ENCODE measurements around the gene CDHR4.

The CDHR4 gene

GRCh38 chr3:49801160-49801559, 1.5 kb upstream of the CDHR4 start:
- no peak overlapping the region for H3K4me3 ChIP-seq (ENCODE audit: low read length)
- no peaks in the 10 kb centered on the region for H3K27me3 ChIP-seq (replicated peaks; ENCODE audit: control insufficient read depth, insufficient read depth, low read length)
- peaks cover 40% of the 10 kb centered on the region for H3K4me1 ChIP-seq (ENCODE audit: control insufficient read depth, insufficient read depth, low read length)
- no peak for DNase-seq (ENCODE audit: low read depth)
- H3K9me3 ChIP-seq (ENCODE audit: control insufficient read depth, low read length), result no peaks in the 10 kb centered on the region
- H3K9ac ChIP-seq (ENCODE audit: low read length), result no peak overlapping the region
- no peaks in the 10 kb centered on the region for H3K36me3 ChIP-seq (ENCODE audit: control insufficient read depth, insufficient read depth, low read length, severe bottlenecking)

- DNase-seq (ENCODE audit: low read depth), result no peak
- Histone ChIP-seq H3K4me1 (ENCODE audit: control insufficient read depth, insufficient read depth, low read length) (peaks cover 21% of the 10 kb centered on the region), H3K9ac (ENCODE audit: low read length) (peak overlapping the region; percentile 37), H3K36me3 (ENCODE audit: control insufficient read depth, insufficient read depth, low read length, severe bottlenecking) (no peaks in the 10 kb centered on the region), H3K9me3 (ENCODE audit: control insufficient read depth, low read length) (no peaks in the 10 kb centered on the region), H3K27me3 (replicated peaks; ENCODE audit: control insufficient read depth, insufficient read depth, low read length) (no peaks in the 10 kb centered on the region), H3K4me3 (ENCODE audit: low read length) (peak overlapping the region; percentile 50)
Observed at GRCh38 chr3:49799105-49799504, 568 bp downstream of the CDHR4 start.

DNA sequence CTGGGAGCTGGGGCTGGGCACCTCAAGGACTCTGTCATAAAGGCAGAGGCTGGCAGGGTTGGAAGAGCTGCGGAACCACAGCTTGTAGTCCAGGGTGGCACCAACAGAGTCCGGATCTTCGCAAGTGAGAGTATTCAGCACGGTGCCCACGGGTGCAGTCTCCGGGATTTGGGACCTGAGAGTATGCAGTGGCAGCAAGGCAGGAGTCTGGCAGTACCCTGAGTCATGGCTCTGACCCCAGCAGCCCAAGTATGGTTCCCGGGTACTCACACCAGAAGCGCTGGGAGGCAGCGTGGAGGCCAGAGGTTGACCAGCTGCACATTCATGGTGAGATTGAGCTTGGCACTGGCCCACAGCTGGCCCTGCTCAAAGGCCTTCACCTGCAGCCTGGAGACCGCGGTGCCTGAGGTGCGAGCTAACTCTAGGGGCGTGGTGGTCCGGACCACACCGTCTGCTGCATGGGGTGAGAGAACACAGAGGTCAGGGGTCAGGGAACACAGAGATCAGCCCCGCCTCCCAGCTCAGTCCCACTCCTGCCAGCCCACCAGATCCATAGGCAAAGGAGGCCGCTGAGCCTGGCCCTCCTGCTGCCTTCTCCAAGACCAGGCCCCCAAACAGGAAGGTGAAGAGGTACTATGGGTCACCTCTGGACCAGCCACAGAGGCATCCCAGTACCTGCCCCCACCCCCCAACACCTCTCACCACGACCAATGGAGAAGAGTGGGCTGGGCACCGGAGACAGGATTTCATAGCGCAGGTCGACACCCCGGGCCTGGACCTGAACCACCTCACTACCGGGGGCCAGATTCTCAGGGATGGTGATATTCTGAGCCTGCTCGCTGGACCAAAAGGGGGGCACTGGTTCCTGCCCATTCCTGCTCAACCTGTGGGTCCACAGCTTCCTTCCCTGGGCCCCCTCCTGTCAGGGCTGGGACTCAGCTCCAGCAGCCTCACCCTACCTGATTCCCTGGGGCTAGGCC, 4.5 kb downstream of the CDHR4 start:
- peaks cover 13% of the 10 kb centered on the region for H3K4me1 ChIP-seq (ENCODE audit: control insufficient read depth, insufficient read depth, low read length)
- H3K27me3 ChIP-seq (replicated peaks; ENCODE audit: control insufficient read depth, insufficient read depth, low read length), result no peaks in the 10 kb centered on the region
- H3K9ac ChIP-seq (ENCODE audit: low read length), result no peak overlapping the region
- no peak for DNase-seq (ENCODE audit: low read depth)
- H3K4me3 ChIP-seq (ENCODE audit: low read length), result no peak overlapping the region
- H3K9me3 ChIP-seq (ENCODE audit: control insufficient read depth, low read length), result no peaks in the 10 kb centered on the region
- H3K36me3 ChIP-seq (ENCODE audit: control insufficient read depth, insufficient read depth, low read length, severe bottlenecking), result no peaks in the 10 kb centered on the region

DNA sequence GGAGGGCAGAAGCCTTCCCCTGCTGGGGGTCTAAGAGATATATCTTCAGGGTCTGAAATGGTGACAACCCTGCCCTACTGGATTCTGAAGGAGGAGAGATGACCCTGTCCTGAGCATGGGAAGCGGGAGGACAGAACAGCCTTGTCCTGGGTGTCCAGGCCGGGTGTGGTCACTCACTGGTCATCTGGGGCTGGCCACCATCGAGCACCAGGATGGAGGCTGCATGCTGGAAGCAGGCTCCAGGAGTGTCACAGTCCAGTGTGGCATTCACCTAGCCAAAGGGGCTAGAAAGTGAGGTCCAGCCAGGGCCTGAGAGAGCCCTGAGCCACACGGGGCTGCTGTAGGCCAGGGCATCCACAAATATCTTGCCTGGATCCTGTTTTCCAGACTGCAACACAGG, 5.2 kb downstream of the CDHR4 start:
- Histone ChIP-seq H3K27me3 (replicated peaks; ENCODE audit: control insufficient read depth, insufficient read depth, low read length) (no peaks in the 10 kb centered on the region), H3K36me3 (ENCODE audit: control insufficient read depth, insufficient read depth, low read length, severe bottlenecking) (no peaks in the 10 kb centered on the region), H3K9ac (ENCODE audit: low read length) (no peak overlapping the region), H3K4me1 (ENCODE audit: control insufficient read depth, insufficient read depth, low read length) (peaks cover 5% of the 10 kb centered on the region), H3K4me3 (ENCODE audit: low read length) (no peak overlapping the region), H3K9me3 (ENCODE audit: control insufficient read depth, low read length) (no peaks in the 10 kb centered on the region)
- no peak for DNase-seq (ENCODE audit: low read depth)

DNA sequence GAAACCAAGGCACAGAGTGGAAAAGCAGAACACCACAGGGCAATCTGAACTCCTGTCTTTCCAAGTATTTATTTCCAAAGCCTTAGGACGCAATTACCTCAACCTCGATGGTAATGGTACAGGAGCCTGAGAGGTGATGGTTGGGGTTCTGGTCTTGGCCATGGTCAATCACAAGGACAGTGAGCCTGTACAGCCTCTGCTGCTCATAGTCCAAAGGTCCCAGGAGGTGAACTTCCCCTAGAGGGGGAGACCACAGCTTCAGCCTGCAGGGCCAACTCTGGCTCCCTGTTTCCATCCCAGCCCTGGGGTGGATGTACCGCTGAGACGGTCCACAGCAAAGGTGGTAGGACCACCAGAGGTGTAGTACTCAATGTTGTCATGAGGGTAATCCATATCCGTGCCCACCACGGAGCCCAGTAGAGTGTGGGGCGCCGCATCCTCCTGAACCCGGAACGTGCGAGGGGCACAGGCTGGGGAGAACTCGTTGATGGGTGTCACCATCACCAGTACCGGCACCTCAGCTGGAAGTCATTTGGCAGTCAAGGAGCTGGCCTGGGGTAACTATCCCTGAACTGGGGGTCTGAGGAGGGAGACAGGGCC, 6.1 kb downstream of the CDHR4 start:
- Histone ChIP-seq H3K36me3 (ENCODE audit: control insufficient read depth, insufficient read depth, low read length, severe bottlenecking) (no peaks in the 10 kb centered on the region), H3K27me3 (replicated peaks; ENCODE audit: control insufficient read depth, insufficient read depth, low read length) (no peaks in the 10 kb centered on the region), H3K4me3 (ENCODE audit: low read length) (no peak overlapping the region), H3K9me3 (ENCODE audit: control insufficient read depth, low read length) (no peaks in the 10 kb centered on the region), H3K9ac (ENCODE audit: low read length) (no peak overlapping the region), H3K4me1 (ENCODE audit: control insufficient read depth, insufficient read depth, low read length) (no peaks in the 10 kb centered on the region)
- no peak for DNase-seq (ENCODE audit: low read depth)

GRCh38 chr3:49792371-49793150, 7.1 kb downstream of the CDHR4 start:
- H3K9ac ChIP-seq (ENCODE audit: low read length), result no peak overlapping the region
- no peaks in the 10 kb centered on the region for H3K27me3 ChIP-seq (replicated peaks; ENCODE audit: control insufficient read depth, insufficient read depth, low read length)
- DNase-seq (ENCODE audit: low read depth), result no peak
- no peaks in the 10 kb centered on the region for H3K4me1 ChIP-seq (ENCODE audit: control insufficient read depth, insufficient read depth, low read length)
- H3K4me3 ChIP-seq (ENCODE audit: low read length), result no peak overlapping the region
- H3K9me3 ChIP-seq (ENCODE audit: control insufficient read depth, low read length), result no peaks in the 10 kb centered on the region
- no peaks in the 10 kb centered on the region for H3K36me3 ChIP-seq (ENCODE audit: control insufficient read depth, insufficient read depth, low read length, severe bottlenecking)

GRCh38 chr3:49791571-49791970, 8.1 kb downstream of the CDHR4 start:
- Histone ChIP-seq H3K4me3 (ENCODE audit: low read length) (no peak overlapping the region), H3K36me3 (ENCODE audit: control insufficient read depth, insufficient read depth, low read length, severe bottlenecking) (no peaks in the 10 kb centered on the region), H3K9me3 (ENCODE audit: control insufficient read depth, low read length) (no peaks in the 10 kb centered on the region), H3K27me3 (replicated peaks; ENCODE audit: control insufficient read depth, insufficient read depth, low read length) (no peaks in the 10 kb centered on the region), H3K4me1 (ENCODE audit: control insufficient read depth, insufficient read depth, low read length) (peaks cover 6% of the 10 kb centered on the region), H3K9ac (ENCODE audit: low read length) (no peak overlapping the region)
- DNase-seq (ENCODE audit: low read depth), result no peak

DNA sequence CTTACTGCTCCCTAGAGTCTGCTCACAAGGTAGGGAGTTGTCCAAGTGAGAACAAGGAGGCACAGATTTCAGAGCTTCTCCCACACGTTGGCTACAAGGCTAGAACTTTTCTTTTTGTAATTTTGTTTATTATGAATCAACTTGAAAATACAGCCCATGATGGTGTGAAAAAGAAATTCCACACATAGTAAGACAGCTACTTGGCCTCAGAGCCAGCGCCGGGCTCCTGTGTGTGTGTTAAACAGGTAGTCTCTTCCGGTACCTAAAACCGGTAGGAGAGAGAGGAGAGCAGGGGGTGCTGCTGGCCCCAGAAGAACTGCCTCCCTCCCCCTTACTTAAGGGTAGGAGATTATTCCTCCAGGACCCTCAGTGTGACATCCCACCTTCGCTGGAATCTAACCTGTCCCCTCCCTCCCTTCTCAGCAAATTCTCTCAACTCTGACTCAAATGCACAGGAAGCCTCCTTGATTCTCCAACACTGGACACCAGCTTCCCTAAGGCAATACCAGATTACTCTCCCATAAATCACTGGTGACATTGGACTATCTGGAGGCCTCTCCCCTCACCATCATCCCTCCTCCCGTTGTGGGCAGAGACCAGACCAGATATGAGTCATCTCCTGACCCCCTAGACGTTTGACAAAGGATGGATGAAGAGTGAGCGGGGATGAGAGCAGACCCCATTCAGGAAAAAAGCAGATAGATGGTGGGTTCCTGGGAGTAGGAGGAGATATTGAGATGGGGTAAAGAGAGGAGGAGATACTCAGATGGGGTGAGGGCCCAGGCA, 8.9 kb downstream of the CDHR4 start:
- Histone ChIP-seq H3K4me1 (ENCODE audit: control insufficient read depth, insufficient read depth, low read length) (peaks cover 6% of the 10 kb centered on the region), H3K36me3 (ENCODE audit: control insufficient read depth, insufficient read depth, low read length, severe bottlenecking) (no peaks in the 10 kb centered on the region), H3K4me3 (ENCODE audit: low read length) (no peak overlapping the region), H3K9ac (ENCODE audit: low read length) (no peak overlapping the region), H3K27me3 (replicated peaks; ENCODE audit: control insufficient read depth, insufficient read depth, low read length) (no peaks in the 10 kb centered on the region), H3K9me3 (ENCODE audit: control insufficient read depth, low read length) (no peaks in the 10 kb centered on the region)
- DNase-seq (ENCODE audit: low read depth), result no peak

DNA sequence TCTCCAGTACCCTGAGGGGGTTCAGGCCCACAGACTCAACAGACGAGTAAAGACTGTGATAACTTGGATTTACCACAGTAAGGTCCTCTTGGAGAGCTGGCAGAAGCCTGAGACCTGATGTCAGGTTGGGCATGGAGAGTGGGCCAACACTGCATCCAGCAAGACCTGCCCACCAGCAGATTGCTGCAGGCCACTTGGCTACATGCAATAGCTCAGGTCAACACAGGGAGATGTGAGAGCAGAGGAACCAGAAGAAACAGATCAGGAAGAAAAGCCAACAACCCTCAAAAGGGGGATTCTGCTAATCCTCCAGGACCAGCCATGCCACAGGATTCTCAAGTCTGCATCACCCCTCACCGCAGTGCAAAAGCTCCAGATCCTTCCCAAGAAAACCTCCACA, 11.6 kb downstream of the CDHR4 start:
- H3K9me3 ChIP-seq (ENCODE audit: control insufficient read depth, low read length), result no peaks in the 10 kb centered on the region
- peaks cover 15% of the 10 kb centered on the region for H3K4me1 ChIP-seq (ENCODE audit: control insufficient read depth, insufficient read depth, low read length)
- no peaks in the 10 kb centered on the region for H3K27me3 ChIP-seq (replicated peaks; ENCODE audit: control insufficient read depth, insufficient read depth, low read length)
- no peak overlapping the region for H3K4me3 ChIP-seq (ENCODE audit: low read length)
- no peak overlapping the region for H3K9ac ChIP-seq (ENCODE audit: low read length)
- H3K36me3 ChIP-seq (ENCODE audit: control insufficient read depth, insufficient read depth, low read length, severe bottlenecking), result no peaks in the 10 kb centered on the region
- no peak for DNase-seq (ENCODE audit: low read depth)

DNA sequence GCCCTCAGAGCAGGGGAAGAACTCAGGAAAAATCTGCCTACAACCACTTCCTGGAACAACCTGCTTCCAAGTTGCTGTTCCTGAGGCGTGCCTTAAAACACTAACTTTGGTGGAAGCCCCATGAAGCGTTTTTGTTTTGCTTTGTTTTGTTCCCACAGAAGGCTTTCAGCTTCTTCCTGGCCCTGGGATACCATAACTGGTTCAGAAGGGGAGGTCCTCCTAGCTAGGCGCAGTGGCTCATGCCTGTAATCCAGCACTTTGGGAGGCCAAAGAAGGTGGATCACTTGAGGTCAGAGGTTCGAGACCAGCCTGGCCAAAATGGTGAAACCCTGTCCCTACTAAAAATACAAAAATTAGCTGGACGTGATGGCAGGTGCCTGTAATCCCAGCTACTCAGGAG, 12.1 kb downstream of the CDHR4 start:
- DNase-seq (ENCODE audit: low read depth), result no peak
- H3K9ac ChIP-seq (ENCODE audit: low read length), result no peak overlapping the region
- H3K27me3 ChIP-seq (replicated peaks; ENCODE audit: control insufficient read depth, insufficient read depth, low read length), result no peaks in the 10 kb centered on the region
- no peak overlapping the region for H3K4me3 ChIP-seq (ENCODE audit: low read length)
- H3K36me3 ChIP-seq (ENCODE audit: control insufficient read depth, insufficient read depth, low read length, severe bottlenecking), result no peaks in the 10 kb centered on the region
- H3K9me3 ChIP-seq (ENCODE audit: control insufficient read depth, low read length), result no peaks in the 10 kb centered on the region
- H3K4me1 ChIP-seq (ENCODE audit: control insufficient read depth, insufficient read depth, low read length), result peaks cover 15% of the 10 kb centered on the region

DNA sequence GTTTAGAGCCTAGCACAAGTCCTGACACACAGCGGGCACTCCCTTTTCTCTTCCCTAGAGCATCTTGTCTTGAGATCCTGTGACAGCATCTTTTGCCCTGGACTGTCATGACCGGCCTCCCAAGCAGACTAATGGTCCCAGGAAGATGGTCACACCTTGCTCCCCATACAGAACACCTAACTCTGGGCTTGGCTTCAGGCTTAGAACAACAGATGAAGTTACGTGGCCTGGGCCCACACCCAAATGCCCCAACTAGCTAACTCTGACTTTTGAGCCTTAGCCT, 12.6 kb downstream of the CDHR4 start:
- Histone ChIP-seq H3K9me3 (ENCODE audit: control insufficient read depth, low read length) (no peaks in the 10 kb centered on the region), H3K27me3 (replicated peaks; ENCODE audit: control insufficient read depth, insufficient read depth, low read length) (no peaks in the 10 kb centered on the region), H3K4me1 (ENCODE audit: control insufficient read depth, insufficient read depth, low read length) (peaks cover 15% of the 10 kb centered on the region), H3K9ac (ENCODE audit: low read length) (peak overlapping the region; percentile 90), H3K4me3 (ENCODE audit: low read length) (peak overlapping the region; percentile 85), H3K36me3 (ENCODE audit: control insufficient read depth, insufficient read depth, low read length, severe bottlenecking) (no peaks in the 10 kb centered on the region)
- no peak for DNase-seq (ENCODE audit: low read depth)

Data from adipocyte (in vitro differentiated cells).